ENCODE data around the gene TRAPPC10.

DNA sequence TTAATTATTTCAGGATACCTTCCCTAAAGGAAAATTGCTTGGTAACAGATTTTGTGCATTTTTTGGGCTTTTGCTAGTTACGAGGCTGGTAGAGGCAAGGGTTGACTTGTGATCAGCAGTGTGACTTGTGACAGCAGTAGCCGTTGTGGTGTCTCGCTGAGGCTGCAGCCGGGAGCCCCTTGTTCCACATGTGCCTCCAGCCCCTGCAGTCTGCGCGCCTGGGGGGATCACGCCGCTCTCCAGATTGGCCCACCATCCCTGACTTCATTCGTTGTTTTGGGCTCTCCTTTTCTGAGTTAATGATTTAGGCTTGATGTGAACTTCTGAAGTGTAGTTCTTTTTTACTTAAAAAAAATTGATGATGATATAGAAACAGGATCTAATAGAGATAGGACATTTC, 41.5 kb downstream of the TRAPPC10 start:
- TF ChIP-seq ZNF263 (CRISPR knock-in tag; IDR thresholded peaks at IDR 0.05; ENCODE audit: borderline replicate concordance) (no peak), CC2D1A (IDR thresholded peaks at IDR 0.05) (no peak), EP300 (IDR thresholded peaks at IDR 0.05; ENCODE audit: low read length) (no peak), JUND (IDR thresholded peaks at IDR 0.05; ENCODE audit: borderline replicate concordance, low read depth, low read length) (no peak), JUND (tag; IDR thresholded peaks at IDR 0.05; ENCODE audit: borderline replicate concordance, low read depth, low read length) (no peak), SRSF1 (IDR thresholded peaks at IDR 0.05; ENCODE audit: low read depth, low read length) (no peak), SIN3A (IDR thresholded peaks at IDR 0.05; ENCODE audit: borderline replicate concordance in 2 of 2, control insufficient read depth in 1 of 2, low read depth in 2 of 2, low read length in 2 of 2) (no peak), MED1 (CRISPR knock-in tag; IDR thresholded peaks at IDR 0.05; ENCODE audit: borderline replicate concordance) (no peak), MXI1 (IDR thresholded peaks at IDR 0.05; ENCODE audit: low read depth, low read length) (no peak)
- TF ChIP-seq, protein P1, sequence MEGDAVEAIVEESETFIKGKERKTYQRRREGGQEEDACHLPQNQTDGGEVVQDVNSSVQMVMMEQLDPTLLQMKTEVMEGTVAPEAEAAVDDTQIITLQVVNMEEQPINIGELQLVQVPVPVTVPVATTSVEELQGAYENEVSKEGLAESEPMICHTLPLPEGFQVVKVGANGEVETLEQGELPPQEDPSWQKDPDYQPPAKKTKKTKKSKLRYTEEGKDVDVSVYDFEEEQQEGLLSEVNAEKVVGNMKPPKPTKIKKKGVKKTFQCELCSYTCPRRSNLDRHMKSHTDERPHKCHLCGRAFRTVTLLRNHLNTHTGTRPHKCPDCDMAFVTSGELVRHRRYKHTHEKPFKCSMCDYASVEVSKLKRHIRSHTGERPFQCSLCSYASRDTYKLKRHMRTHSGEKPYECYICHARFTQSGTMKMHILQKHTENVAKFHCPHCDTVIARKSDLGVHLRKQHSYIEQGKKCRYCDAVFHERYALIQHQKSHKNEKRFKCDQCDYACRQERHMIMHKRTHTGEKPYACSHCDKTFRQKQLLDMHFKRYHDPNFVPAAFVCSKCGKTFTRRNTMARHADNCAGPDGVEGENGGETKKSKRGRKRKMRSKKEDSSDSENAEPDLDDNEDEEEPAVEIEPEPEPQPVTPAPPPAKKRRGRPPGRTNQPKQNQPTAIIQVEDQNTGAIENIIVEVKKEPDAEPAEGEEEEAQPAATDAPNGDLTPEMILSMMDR (IDR thresholded peaks at IDR 0.05 in 2 of 3, conservative IDR thresholded peaks at IDR 0.05 in 1 of 3; ENCODE audit: insufficient read depth in 2 of 3, low read depth in 1 of 3, low read length in 3 of 3): no peak
- TF ChIP-seq, protein P2, sequence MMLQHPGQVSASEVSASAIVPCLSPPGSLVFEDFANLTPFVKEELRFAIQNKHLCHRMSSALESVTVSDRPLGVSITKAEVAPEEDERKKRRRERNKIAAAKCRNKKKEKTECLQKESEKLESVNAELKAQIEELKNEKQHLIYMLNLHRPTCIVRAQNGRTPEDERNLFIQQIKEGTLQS (IDR thresholded peaks at IDR 0.05): no peak
- TF ChIP-seq, protein P2 (CRISPR knock-in tag; conservative IDR thresholded peaks at IDR 0.05): no peak

Measured in K562 (cell line).